ENCODE measurements around the gene EGLN3.

The EGLN3 gene

DNA sequence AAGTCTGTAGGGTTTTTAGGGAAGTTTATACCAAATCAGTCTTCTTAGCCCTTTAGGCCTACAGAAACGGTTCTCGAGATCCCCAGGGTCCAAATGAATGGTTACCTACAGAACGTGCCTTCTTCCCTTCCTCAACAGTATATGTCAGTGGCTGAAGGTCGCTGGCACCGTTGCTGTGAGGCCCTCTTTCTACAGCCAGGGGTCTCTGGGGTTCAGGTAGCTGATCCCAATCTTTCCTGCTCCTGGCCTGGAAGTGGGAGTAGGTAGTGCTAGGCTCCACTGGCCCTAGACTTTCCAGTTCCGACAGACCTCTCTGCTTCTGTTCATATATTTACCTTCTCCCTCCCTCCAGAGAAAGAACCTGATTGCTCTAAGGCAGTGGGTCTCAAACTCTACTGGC, 6.4 kb upstream of the EGLN3 start:
- H3K27ac ChIP-seq, result no peak overlapping the region
- ChIA-PET CTCF (no interaction called here), POLR2A (ENCODE audit: low non-redundant PET) (no interaction called here)
- TF ChIP-seq, protein P1, sequence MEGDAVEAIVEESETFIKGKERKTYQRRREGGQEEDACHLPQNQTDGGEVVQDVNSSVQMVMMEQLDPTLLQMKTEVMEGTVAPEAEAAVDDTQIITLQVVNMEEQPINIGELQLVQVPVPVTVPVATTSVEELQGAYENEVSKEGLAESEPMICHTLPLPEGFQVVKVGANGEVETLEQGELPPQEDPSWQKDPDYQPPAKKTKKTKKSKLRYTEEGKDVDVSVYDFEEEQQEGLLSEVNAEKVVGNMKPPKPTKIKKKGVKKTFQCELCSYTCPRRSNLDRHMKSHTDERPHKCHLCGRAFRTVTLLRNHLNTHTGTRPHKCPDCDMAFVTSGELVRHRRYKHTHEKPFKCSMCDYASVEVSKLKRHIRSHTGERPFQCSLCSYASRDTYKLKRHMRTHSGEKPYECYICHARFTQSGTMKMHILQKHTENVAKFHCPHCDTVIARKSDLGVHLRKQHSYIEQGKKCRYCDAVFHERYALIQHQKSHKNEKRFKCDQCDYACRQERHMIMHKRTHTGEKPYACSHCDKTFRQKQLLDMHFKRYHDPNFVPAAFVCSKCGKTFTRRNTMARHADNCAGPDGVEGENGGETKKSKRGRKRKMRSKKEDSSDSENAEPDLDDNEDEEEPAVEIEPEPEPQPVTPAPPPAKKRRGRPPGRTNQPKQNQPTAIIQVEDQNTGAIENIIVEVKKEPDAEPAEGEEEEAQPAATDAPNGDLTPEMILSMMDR (conservative IDR thresholded peaks at IDR 0.05; ENCODE audit: low read depth), result no peak
- no peak for DNase-seq (ENCODE audit: low spot score)

DNA sequence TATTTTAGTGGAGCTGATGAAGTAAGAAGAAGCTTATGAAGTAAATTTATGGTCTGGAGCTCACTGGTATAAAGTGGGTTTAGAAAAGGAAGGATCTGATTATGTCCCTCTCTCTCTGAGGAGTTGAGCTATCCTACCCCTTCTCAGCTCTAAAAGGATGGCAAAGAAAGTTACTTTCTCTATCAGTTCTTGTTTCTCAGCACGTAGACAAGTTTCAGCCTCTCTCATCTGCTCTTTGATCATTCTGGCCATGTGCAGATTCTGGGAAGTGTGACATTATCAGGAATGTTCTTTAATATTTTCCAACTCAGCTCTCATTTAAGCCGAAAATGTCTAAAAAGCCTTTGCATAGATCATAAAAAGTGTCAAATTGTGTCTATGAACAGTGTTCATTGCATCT, 5.8 kb upstream of the EGLN3 start:
- POLR2A ChIA-PET (ENCODE audit: low non-redundant PET), result no interaction called here
- TF ChIP-seq, protein P1 (conservative IDR thresholded peaks at IDR 0.05; ENCODE audit: low read depth), result no peak

DNA sequence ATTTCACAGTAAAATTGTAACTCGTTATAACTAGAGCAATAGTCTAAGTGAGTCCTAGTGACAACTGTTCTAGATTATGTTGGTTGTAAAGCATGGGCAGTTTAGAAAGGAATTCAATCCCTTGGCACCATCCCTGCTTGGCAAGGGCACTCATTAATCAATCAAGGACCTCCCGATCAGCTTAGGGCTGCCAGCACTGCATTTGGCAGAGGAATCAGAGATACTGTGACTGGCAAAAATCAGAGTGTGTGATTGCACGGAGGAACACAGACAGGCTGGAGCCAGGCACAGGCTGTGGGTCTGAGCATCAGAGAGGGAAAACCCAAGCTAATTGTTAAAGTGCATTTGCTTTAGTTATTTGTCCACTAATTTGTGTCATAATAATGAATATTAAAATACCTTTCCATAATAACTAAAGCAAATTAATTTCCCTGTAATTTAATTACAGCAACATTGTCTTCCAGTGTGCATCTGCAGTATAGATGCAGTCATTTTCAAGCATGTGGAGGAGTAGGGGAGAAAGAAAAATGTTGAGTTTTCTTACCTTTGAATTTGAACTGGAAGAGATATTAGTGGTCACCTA, 3.2 kb upstream of the EGLN3 start:
- CTCF ChIA-PET, result no interaction called here
- POLR2A ChIA-PET (ENCODE audit: low non-redundant PET), result no interaction called here
- TF ChIP-seq, protein P1 (conservative IDR thresholded peaks at IDR 0.05; ENCODE audit: low read depth), result no peak
- no peak overlapping the region for H3K27ac ChIP-seq
- DNase-seq (ENCODE audit: low spot score), result no peak

More for the DNA sequence above, 5.8 kb upstream of the EGLN3 start:
- no peak for DNase-seq (ENCODE audit: low spot score)
- CTCF ChIA-PET, result no interaction called here
- no peak overlapping the region for H3K27ac ChIP-seq

DNA sequence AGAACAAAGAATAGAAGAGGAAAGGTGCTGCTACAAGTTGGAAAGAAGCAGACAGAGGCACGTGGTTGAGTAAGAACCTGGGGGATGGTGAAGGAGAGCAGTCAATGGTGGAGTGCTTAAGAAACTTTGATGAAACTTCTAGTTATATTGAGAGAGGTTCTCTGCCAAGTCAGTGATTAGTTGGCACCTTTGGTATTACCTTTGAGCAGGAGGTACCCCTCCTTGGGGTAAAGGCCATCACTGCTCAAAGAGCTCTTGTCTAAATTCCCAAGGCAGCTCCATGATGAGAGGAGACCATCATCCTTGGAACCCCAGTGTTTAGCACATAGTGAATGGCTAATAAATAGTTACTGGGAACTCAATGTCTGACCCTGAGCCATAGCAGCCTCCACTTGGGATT, 1.7 kb upstream of the EGLN3 start:
- ChIA-PET CTCF (no interaction called here), POLR2A (ENCODE audit: low non-redundant PET) (no interaction called here)
- H3K27ac ChIP-seq, result no peak overlapping the region
- TF ChIP-seq, protein P1 (conservative IDR thresholded peaks at IDR 0.05; ENCODE audit: low read depth), result no peak
- no peak for DNase-seq (ENCODE audit: low spot score)

DNA sequence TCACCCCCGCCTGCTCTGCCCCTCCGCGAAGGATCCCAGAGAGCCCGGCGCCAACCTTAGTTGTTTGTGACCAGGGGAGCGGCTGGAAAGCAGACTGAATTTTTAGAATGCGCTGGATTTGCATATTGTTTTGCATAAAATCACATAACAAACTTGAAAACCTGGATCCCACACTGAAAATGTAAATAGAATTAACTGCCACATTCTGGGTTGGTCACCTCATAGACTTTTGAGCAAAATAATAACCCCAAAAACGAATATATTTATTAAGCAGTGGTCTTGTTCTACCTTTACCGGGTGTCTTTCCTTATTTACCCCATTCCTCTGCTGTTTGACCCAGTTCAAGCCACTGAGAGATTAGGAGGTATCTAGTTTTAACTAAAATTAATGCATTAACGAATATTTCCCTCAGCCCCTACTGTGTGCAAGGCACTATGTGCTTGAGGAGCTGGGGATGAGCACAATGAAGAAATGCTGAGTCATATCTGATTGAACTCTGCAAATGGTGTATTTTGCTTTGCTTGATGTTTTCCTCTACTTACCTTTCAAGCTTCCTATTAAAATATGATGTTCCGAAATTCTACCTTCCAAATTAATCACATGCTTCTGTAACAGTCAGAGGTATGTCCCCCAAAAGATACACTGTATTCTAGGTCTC, 438 bp upstream of the EGLN3 start:
- ChIA-PET CTCF (interaction anchor here (0.5 to 0.8 kb wide), 2 partner anchors 11 to 147 kb away, joined by 3 to 4 read pairs; no protein-coding TSS in a partner anchor), POLR2A (ENCODE audit: low non-redundant PET) (no interaction called here)
- TF ChIP-seq, protein P1 (conservative IDR thresholded peaks at IDR 0.05; ENCODE audit: low read depth), result no peak
- no peak for DNase-seq (ENCODE audit: low spot score)
- H3K27ac ChIP-seq, result no peak overlapping the region

DNA sequence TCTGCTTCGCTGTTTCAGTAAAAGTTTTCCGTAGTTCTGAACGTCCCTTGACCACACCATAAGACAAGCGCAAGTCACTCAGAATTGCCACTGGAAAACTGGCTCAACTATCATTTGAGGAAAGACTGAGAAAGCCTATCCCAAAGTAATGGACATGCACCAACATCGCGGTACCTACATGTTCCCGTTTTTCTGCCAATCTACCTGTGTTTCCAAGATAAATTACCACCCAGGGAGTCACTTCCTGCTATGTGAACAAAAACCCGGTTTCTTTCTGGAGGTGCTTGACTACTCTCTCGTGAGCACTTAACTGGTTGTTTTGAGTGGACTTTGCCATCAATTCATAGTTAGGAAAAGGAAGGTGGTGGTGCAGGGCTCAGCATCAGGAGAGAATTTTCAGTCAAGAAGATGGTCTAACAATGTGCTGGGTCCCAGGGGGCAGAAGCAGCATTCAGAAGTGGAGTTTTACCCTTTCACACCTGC, 1.4 kb downstream of the EGLN3 start:
- H3K27ac ChIP-seq, result no peak overlapping the region
- ChIA-PET POLR2A (ENCODE audit: low non-redundant PET) (no interaction called here), CTCF (no interaction called here)
- TF ChIP-seq, protein P1 (conservative IDR thresholded peaks at IDR 0.05; ENCODE audit: low read depth), result no peak
- no peak for DNase-seq (ENCODE audit: low spot score)

All from RWPE1 (cell line).